ENCODE results near the gene SPEG.

SPEG gene

DNA sequence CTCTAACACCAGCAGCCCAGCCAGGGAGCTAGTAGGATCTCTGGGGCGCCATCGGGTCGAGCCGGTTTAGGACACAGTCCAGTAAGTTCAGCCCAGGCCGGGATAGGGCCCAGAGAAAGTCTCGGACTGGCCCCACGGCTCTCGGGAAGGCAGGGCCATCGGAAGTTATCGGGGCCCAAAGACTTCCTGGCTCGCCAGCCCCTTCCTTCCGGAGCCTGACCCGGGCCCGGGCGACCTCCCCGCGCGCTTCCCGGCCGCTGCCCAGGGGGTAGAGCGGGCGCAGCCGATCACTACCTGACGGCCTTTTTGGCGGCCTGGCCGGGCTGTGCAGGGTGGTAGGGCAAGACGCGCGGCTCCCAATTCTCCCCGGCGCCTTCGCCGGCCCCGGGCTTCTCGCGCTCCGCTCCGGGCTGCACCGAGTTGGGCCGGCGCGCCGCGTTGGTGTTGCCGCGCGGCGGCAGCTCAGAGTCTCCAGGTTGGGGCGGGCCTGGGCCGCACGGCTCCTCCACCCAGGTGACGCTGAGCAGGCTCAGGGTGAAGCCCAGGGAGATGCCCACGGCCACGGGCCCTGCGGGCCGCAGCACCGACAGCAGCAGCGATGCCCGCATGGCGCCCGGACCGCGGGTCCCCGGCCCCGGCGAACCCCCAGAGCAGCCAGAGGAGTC lies 108.4 kb downstream of the SPEG start:
- DNase-seq, result peak in 5 of 56 donors; percentile 38 to 77 (median 58)

DNA sequence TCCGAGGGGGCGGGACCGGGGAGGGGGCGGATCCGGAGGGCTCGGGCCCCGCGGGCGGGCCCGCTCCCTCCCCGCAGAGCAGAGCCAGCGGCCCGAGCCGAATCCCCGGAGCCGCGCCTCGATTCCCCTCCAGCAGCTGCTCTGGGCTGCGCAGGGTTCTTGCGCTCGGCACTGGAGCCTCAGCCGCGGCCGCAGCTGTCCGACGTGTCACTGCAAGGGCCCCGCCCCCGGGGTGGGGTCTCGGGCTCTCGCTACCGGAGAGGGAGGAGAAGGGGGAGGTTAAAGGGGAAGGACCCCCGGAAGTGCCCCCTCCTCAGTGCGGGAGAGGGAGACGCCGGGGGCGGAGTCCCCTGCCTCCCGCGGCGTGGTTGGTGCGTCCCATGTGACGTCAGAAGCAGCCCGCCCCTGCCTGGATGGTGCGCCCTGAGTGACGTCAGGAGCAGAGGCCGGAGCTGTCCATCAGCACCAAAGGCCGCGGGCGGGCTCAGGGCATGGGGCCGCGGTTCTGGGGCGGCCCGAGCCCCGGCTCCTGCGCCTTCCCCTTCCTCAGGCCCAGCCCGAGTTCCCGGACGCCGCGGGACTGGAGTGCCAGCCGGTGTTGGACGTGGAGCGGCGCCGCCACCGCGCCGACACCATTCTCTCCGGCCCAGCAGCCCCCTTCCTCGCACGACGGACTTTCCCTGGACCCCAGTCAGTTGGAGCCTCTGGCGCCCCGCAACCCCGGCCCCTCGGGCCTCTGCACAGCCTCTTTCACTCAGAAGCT lies 109.1 kb downstream of the SPEG start, which contains the start of the genes CHPF and TMEM198:
Gene CHPF, minus strand, starts transcription at position 214 of the 763 bp plus-strand sequence. CDS start 271 bp downstream, outside the sequence.
Gene TMEM198, plus strand, starts transcription at position 433 of the 763 bp plus-strand sequence. CDS start 700 bp downstream, outside the sequence.
- DNase-seq, result peak; percentile 59 to 100 (median 98)

DNA sequence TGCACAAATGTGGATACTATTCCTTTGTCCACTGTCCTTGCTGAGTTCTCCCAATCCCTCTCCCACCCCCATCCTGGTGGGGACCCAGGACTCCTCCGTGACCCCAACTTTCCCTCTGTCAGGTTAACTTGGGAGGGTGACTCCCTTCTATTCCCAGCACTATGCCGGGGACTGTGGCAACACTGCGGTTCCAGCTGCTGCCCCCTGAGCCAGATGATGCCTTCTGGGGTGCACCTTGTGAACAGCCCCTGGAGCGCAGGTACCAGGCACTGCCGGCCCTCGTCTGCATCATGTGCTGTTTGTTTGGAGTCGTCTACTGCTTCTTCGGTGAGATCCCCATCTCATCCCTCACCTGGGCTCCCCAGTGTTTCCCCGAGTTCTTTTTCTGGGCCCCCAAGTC lies 109.9 kb downstream of the SPEG start:
- DNase-seq, result peak in 1 of 56 donors; percentile 17

DNA sequence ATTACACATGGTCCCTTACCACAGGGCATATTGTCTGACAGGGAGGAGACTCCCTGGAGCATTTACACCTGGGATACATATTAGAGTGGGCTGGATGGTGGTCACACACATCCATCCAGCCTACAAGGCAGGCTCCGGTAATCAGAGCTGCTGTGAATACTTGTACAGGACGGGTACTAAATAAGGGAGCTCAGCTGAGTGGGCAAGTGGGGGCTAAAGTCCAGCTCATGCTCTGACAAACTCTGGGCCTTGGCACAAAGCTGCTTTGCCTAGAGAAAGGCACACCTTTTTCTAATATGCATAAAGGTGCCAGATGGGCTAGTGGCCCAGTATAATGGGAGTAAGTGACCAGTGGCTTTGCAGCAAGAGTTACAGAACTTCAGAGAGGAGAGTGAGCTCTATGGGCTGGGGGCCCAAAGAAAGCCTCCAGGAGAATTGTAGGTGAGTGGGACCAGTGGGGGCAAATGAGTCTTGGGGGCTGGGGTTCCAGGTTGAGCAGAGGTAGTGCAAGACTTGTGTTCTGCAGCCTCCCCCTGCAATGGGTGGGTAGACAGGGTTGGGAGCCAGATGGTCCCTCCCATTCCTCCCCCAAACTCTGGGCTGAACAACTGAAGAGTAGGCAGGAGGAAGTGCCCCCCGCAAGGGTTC lies 110.8 kb downstream of the SPEG start:
- no peak for DNase-seq

DNA sequence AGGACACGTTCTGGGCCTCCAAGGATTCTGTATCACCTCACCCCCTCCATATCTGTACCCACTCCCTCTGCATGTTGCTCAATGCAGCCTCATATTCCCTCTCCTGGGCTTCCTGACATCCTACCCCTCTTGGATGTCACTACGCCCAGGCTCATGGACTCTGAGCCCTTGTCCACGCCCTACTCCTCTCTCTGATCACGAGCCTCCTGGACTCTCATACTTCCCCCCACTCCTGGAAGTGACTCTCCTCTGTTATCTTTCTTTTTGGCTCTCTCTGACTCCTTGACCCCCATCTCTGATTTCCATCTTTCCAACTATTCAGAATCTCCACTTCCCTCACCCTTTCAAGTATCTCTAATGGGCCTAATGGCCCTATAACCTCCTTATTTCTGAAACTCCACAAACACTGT lies 111.3 kb downstream of the SPEG start:
- DNase-seq, result no peak

DNA sequence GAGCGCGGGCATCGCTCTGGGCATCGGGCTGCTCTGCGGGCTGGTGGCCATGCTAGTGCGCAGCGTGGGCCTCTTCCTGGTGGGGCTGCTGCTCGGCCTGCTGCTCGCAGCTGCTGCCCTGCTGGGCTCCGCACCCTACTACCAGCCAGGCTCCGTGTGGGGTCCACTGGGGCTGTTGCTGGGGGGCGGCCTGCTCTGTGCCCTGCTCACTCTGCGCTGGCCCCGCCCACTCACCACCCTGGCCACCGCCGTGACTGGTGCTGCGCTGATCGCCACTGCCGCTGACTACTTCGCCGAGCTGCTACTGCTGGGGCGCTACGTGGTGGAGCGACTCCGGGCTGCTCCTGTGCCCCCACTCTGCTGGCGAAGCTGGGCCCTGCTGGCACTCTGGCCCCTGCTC lies 113.0 kb downstream of the SPEG start:
- DNase-seq, result no peak
